Measurements from ENCODE around the gene PLD4. TPM values are rescaled to one million over a fixed set of nuclear protein-coding genes. Genes with fewer than 3 reads are reported as not detected.

The PLD4 gene
- total RNA-seq, 4 donors from 2014 or later = 0.84 to 2.6 (median 1.2) TPM

- WGBS, 2 donors = 69 to 74% methylated on average over 11 of the region's 11 CpGs
- intact Hi-C loops (cut with DNase I; ENCODE audit: low total_unique reads) = no loop called here
- TF ChIP-seq CTCF (IDR thresholded peaks at IDR 0.05) (no peak), POLR2A (IDR thresholded peaks at IDR 0.05) (no peak)
- peak in 1 of 2 donors; percentile 57 for DNase-seq (ENCODE audit: low spot score in 2 of 2)
- H3K4me3 ChIP-seq (ENCODE audit: low read depth, poor library complexity, severe bottlenecking) = no peak overlapping the region
Measured at GRCh38 chr14:104937694-104938365, 13.2 kb downstream of the PLD4 start.

- 47 to 69% methylated on average over 2 of the region's 2 CpGs for WGBS, 2 donors
- no peak for TF ChIP-seq POLR2A (IDR thresholded peaks at IDR 0.05)
- no peak for TF ChIP-seq CTCF (IDR thresholded peaks at IDR 0.05)
Measured at GRCh38 chr14:104938436-104938835, 13.8 kb downstream of the PLD4 start.

GRCh38 chr14:104938960-104939359, 14.3 kb downstream of the PLD4 start:
- 85 to 89% methylated on average over 1 of the region's 1 CpG for WGBS, 2 donors
- peak in 1 of 2 donors; percentile 63 for DNase-seq (ENCODE audit: low spot score in 2 of 2)

More at GRCh38 chr14:104938436-104938835, 13.8 kb downstream of the PLD4 start:
- peak in 1 of 2 donors; percentile 3 for DNase-seq (ENCODE audit: low spot score in 2 of 2)
- no peak overlapping the region for H3K4me3 ChIP-seq (ENCODE audit: low read depth, poor library complexity, severe bottlenecking)
- intact Hi-C loops (cut with DNase I; ENCODE audit: low total_unique reads) = no loop called here

GRCh38 chr14:104939666-104940410, 15.2 kb downstream of the PLD4 start:
- peak in 1 of 2 donors; percentile 84 for DNase-seq (ENCODE audit: low spot score in 2 of 2)
- H3K4me3 ChIP-seq (ENCODE audit: low read depth, poor library complexity, severe bottlenecking) = no peak overlapping the region
- TF ChIP-seq CTCF (IDR thresholded peaks at IDR 0.05) (no peak), POLR2A (IDR thresholded peaks at IDR 0.05) (no peak)
- WGBS, 2 donors = 68 to 70% methylated on average over 11 of the region's 11 CpGs
- intact Hi-C loops (cut with DNase I; ENCODE audit: low total_unique reads) = no loop called here

More at GRCh38 chr14:104938960-104939359, 14.3 kb downstream of the PLD4 start:
- no peak overlapping the region for H3K4me3 ChIP-seq (ENCODE audit: low read depth, poor library complexity, severe bottlenecking)
- intact Hi-C loops (cut with DNase I; ENCODE audit: low total_unique reads) = no loop called here
- TF ChIP-seq POLR2A (IDR thresholded peaks at IDR 0.05) (no peak), CTCF (IDR thresholded peaks at IDR 0.05) (no peak)

GRCh38 chr14:104940526-104941150, 16.0 kb downstream of the PLD4 start:
- WGBS, 2 donors = 77% methylated on average over 3 of the region's 3 CpGs
- intact Hi-C loops (cut with DNase I; ENCODE audit: low total_unique reads) = no loop called here
- no peak overlapping the region for H3K4me3 ChIP-seq (ENCODE audit: low read depth, poor library complexity, severe bottlenecking)
- peak in 1 of 2 donors; percentile 58 for DNase-seq (ENCODE audit: low spot score in 2 of 2)
- TF ChIP-seq CTCF (IDR thresholded peaks at IDR 0.05) (no peak), POLR2A (IDR thresholded peaks at IDR 0.05) (no peak)

Measured in lower leg skin (tissue), 4 donors.